ENCODE results near the gene ARPC5.

DNA sequence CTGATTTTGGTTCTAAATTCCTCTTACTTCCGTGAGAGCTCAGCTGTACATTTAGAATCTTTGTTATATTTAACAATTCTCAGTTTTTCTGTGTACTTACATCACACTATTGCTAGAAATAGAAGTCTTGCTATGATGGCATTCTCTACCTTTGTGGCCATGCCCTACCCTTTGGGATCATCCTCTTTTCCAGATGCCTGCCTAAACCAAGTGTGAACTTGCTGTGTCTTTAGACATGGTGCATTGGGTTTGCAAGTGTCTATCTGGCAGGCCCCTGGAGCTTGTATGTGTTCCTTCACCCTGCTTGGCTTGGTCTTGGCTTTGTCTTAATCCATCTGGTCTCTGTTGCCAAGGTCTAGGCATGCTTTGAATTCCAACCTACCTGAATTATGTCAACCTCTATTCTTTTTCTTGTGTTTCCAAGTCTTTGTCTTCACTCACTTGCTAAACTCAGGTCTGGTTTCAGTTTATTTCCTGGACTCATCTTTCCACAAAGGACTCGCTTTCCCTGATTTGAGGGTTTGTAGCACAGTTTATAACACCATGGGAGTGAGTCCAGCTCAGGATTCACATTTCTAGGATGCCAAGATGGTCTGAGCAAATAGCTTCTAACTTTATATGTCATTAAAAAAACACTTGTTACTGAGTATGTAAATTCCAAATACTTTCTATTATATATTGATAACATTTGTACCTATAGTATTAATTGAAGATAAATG is 38.2 kb upstream of the ARPC5 start:
- TF ChIP-seq, protein P1, sequence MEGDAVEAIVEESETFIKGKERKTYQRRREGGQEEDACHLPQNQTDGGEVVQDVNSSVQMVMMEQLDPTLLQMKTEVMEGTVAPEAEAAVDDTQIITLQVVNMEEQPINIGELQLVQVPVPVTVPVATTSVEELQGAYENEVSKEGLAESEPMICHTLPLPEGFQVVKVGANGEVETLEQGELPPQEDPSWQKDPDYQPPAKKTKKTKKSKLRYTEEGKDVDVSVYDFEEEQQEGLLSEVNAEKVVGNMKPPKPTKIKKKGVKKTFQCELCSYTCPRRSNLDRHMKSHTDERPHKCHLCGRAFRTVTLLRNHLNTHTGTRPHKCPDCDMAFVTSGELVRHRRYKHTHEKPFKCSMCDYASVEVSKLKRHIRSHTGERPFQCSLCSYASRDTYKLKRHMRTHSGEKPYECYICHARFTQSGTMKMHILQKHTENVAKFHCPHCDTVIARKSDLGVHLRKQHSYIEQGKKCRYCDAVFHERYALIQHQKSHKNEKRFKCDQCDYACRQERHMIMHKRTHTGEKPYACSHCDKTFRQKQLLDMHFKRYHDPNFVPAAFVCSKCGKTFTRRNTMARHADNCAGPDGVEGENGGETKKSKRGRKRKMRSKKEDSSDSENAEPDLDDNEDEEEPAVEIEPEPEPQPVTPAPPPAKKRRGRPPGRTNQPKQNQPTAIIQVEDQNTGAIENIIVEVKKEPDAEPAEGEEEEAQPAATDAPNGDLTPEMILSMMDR (conservative IDR thresholded peaks at IDR 0.05): no peak
- no peak for TF ChIP-seq ZFX (IDR thresholded peaks at IDR 0.05)

Data from C4-2B (cell line).